Upper lobe of left lung (tissue), 6 donors: ENCODE data around the gene CENPX. TPM values are rescaled to one million over a fixed set of nuclear protein-coding genes. Genes with fewer than 3 reads are reported as not detected.

Experiments used
- ATAC-seq, 2 donors: fragments of 200-7000 bp; cut with Tn5 transposase; one replicate each; pipeline ENCODE4 v1.9.1; 2022; ENCODE audit warnings: mild to moderate bottlenecking in 2 of 2, moderate library complexity in 2 of 2; ENCODE audit not compliant: low FRiP score in 2 of 2
- DNase-seq, 2 donors: peaks; one replicate each; pipeline ENCODE4 v3.0.0-alpha.2; 2019 to 2020
- H3K27ac ChIP-seq, 4 donors: fragments of 200-600 bp; sonication (generic); one replicate each; pipeline ENCODE4 v1.5.1; 2016 to 2019
- H3K27me3 ChIP-seq, 4 donors: fragments of 200-600 bp; sonication (generic); one replicate each; pipeline ENCODE4 v1.5.1; 2017 to 2019
- H3K36me3 ChIP-seq, 4 donors: fragments of 200-600 bp; sonication (generic); one replicate each; pipeline ENCODE4 v1.5.1; 2016 to 2019
- H3K4me1 ChIP-seq, 4 donors: fragments of 200-600 bp; sonication (generic); one replicate each; pipeline ENCODE4 v1.5.1; 2018 to 2019
- H3K4me3 ChIP-seq, 4 donors: fragments of 200-600 bp; sonication (generic); one replicate each; pipeline ENCODE4 v1.5.1; 2017 to 2019; ENCODE audit warnings: mild to moderate bottlenecking in 2 of 4, moderate library complexity in 1 of 4
- H3K9me3 ChIP-seq, 4 donors: fragments of 200-600 bp; sonication (generic); one replicate each; pipeline ENCODE4 v1.5.1; 2018 to 2019
- EP300 ChIP-seq, 4 donors: sonication (generic); formaldehyde crosslinking; IDR thresholded peaks; one replicate each; pipeline ENCODE4 v1.5.1; 2017; ENCODE audit warnings: antibody characterized with exemption in 4 of 4, control low read depth in 2 of 4
- POLR2A ChIP-seq, 4 donors: fragments of 450-650 bp; IDR thresholded peaks; one replicate each; pipeline ENCODE4 v1.5.1; 2016 to 2017; ENCODE audit warnings: antibody characterized with exemption in 4 of 4, mild to moderate bottlenecking in 2 of 4
- POLR2AphosphoS5 ChIP-seq, 2 donors: sonication (generic); formaldehyde crosslinking; IDR thresholded peaks; one replicate each; pipeline ENCODE4 v1.5.1; 2017; ENCODE audit warnings: antibody characterized with exemption in 2 of 2
- WGBS, 2 donors: methylation state at CpG; one replicate each; pipeline ENCODE4 v1.1.5; 2017 to 2018; 5-methylcytosine and 5-hydroxymethylcytosine counted together
- total RNA-seq, 6 donors: library from RNA; depleted of rRNA in 4 of 6; stranded (reverse); fragments of >200 nt in 4 of 6; gene quantifications; one replicate each; pipeline versions ENCODE4 v1.1.0 to v1.2.1, GENCODE V29; 2016 to 2021
- TF ChIP-seq, protein P1 (sequence below), 6 experiments: fragments of 450-650 bp in 4 of 6; fragments of 200-600 bp in 2 of 6; sonication (generic) in 2 of 6; IDR thresholded peaks; one replicate each; pipeline ENCODE4 v1.5.1; 2016 to 2019; ENCODE audit warnings: antibody characterized with exemption in 6 of 6
- donor health status: DM: no; HTN: no; CAD: no; lungs with moderate emphysema.
- donor health status: DM: no; HTN: yes; CAD: no; lungs with severe emphysema.

Gene CENPX
- total RNA-seq, 6 donors from 2014 or later, result 24.1 to 60.5 (median 47.8) TPM

GRCh38 chr17:82004517-82005455 lies 17.9 kb downstream of the CENPX start:
- Histone ChIP-seq H3K4me3 (no peak overlapping the region), H3K9me3 (no peaks in the 10 kb centered on the region), H3K27ac (no peak overlapping the region), H3K4me1 (peaks cover 0 to 10% (median 6%) of the 10 kb centered on the region in 4 donors), H3K27me3 (no peaks in the 10 kb centered on the region), H3K36me3 (peaks cover 0 to 5% (median 0%) of the 10 kb centered on the region in 4 donors)
- no peak for ATAC-seq
- no peak for TF ChIP-seq EP300 (IDR thresholded peaks at IDR 0.05)
- TF ChIP-seq, protein P1, sequence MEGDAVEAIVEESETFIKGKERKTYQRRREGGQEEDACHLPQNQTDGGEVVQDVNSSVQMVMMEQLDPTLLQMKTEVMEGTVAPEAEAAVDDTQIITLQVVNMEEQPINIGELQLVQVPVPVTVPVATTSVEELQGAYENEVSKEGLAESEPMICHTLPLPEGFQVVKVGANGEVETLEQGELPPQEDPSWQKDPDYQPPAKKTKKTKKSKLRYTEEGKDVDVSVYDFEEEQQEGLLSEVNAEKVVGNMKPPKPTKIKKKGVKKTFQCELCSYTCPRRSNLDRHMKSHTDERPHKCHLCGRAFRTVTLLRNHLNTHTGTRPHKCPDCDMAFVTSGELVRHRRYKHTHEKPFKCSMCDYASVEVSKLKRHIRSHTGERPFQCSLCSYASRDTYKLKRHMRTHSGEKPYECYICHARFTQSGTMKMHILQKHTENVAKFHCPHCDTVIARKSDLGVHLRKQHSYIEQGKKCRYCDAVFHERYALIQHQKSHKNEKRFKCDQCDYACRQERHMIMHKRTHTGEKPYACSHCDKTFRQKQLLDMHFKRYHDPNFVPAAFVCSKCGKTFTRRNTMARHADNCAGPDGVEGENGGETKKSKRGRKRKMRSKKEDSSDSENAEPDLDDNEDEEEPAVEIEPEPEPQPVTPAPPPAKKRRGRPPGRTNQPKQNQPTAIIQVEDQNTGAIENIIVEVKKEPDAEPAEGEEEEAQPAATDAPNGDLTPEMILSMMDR (IDR thresholded peaks at IDR 0.05), result no peak
- no peak for TF ChIP-seq POLR2AphosphoS5 (IDR thresholded peaks at IDR 0.05)
- no peak for TF ChIP-seq POLR2A (IDR thresholded peaks at IDR 0.05)
- DNase-seq, result peak in 1 of 2 donors; percentile 74
- WGBS, 2 donors, result 93 to 94% methylated on average over 24 to 37 of the region's 41 CpGs

- H3K36me3 ChIP-seq, result no peaks in the 10 kb centered on the region
- DNase-seq (peak in 1 of 2 donors; percentile 88), ATAC-seq (peak; percentile 1 to 83)
- H3K4me1 ChIP-seq, result peaks cover 0 to 16% (median 7%) of the 10 kb centered on the region in 4 donors
- no peak overlapping the region for H3K27ac ChIP-seq
- WGBS, 2 donors, result 81 to 86% methylated on average over 28 to 33 of the region's 53 CpGs
- no peaks in the 10 kb centered on the region for H3K9me3 ChIP-seq
- TF ChIP-seq EP300 (IDR thresholded peaks at IDR 0.05), result no peak
- TF ChIP-seq, protein P1 (IDR thresholded peaks at IDR 0.05), result no peak
- TF ChIP-seq POLR2A (IDR thresholded peaks at IDR 0.05), result no peak
- no peak for TF ChIP-seq POLR2AphosphoS5 (IDR thresholded peaks at IDR 0.05)
- no peaks in the 10 kb centered on the region for H3K27me3 ChIP-seq
- no peak overlapping the region for H3K4me3 ChIP-seq
These were observed 19.0 kb downstream of the CENPX start for GRCh38 chr17:82003411-82004381.

DNA sequence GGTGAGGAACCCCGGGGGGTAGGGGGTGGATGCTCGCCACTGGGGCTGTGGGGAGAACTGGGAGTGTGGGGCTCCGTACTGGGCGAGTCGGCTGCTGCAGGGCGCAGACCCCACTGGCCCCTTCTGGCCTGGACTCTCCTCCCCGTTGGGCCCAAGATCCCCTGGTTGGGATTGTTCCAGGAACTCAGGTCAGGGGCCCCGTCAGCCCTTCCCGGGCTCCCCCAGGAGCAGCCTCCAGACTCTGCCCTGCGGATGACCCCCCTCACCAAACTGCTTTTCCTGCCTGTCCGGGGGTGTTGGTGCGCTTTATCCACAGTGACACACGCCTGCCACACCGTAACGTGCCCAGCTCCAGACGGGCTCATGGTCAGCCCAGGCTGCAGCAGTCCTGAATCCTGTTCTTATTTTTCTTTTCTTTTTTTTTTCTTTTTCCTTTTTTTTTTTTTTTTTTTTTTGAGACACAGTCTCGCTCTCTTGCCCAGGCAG lies 21.1 kb downstream of the CENPX start:
- 88 to 93% methylated on average over 9 to 12 of the region's 17 CpGs for WGBS, 2 donors
- no peaks in the 10 kb centered on the region for H3K9me3 ChIP-seq
- H3K27me3 ChIP-seq, result no peaks in the 10 kb centered on the region
- H3K36me3 ChIP-seq, result peaks cover 0 to 6% (median 4%) of the 10 kb centered on the region in 4 donors
- ATAC-seq, result no peak
- no peak overlapping the region for H3K4me3 ChIP-seq
- DNase-seq, result peak in 1 of 2 donors; percentile 53
- peaks cover 0 to 16% (median 7%) of the 10 kb centered on the region in 4 donors for H3K4me1 ChIP-seq
- no peak overlapping the region for H3K27ac ChIP-seq
- no peak for TF ChIP-seq POLR2AphosphoS5 (IDR thresholded peaks at IDR 0.05)
- TF ChIP-seq, protein P1 (IDR thresholded peaks at IDR 0.05), result no peak
- no peak for TF ChIP-seq POLR2A (IDR thresholded peaks at IDR 0.05)
- TF ChIP-seq EP300 (IDR thresholded peaks at IDR 0.05), result no peak

- peak overlapping the region in 1 of 4 donors; percentile 21 for H3K27ac ChIP-seq
- ATAC-seq (no peak), DNase-seq (peak in 1 of 2 donors; percentile 82)
- no peaks in the 10 kb centered on the region for H3K27me3 ChIP-seq
- 81 to 85% methylated on average over 13 to 19 of the region's 32 CpGs for WGBS, 2 donors
- peaks cover 0 to 16% (median 7%) of the 10 kb centered on the region in 4 donors for H3K4me1 ChIP-seq
- TF ChIP-seq POLR2A (IDR thresholded peaks at IDR 0.05), result no peak
- no peak for TF ChIP-seq EP300 (IDR thresholded peaks at IDR 0.05)
- TF ChIP-seq, protein P1 (IDR thresholded peaks at IDR 0.05), result no peak
- no peak for TF ChIP-seq POLR2AphosphoS5 (IDR thresholded peaks at IDR 0.05)
- H3K4me3 ChIP-seq, result no peak overlapping the region
- no peaks in the 10 kb centered on the region for H3K9me3 ChIP-seq
- peaks cover 0 to 10% (median 8%) of the 10 kb centered on the region in 4 donors for H3K36me3 ChIP-seq
These were observed 21.7 kb downstream of the CENPX start for GRCh38 chr17:82000803-82001570.
